UCSD-AML1 (cell line): ENCODE measurements around the gene CROCC2.

Experiments used
- DNase-seq: peaks from one replicate; lab custom pipeline; 2025; ENCODE audit not compliant: unreplicated experiment; lab: John Stamatoyannopoulos, UW

CROCC2 gene

GRCh38 chr2:240932724-240933047 is 26.6 kb downstream of the CROCC2 start:
- no peak for DNase-seq

- DNase-seq: no peak
These were observed 27.2 kb downstream of the CROCC2 start for GRCh38 chr2:240933048-240933965.

- DNase-seq: no peak
These were observed 28.0 kb downstream of the CROCC2 start for GRCh38 chr2:240933966-240934700.

GRCh38 chr2:240934701-240935102 is 28.6 kb downstream of the CROCC2 start:
- no peak for DNase-seq

DNA sequence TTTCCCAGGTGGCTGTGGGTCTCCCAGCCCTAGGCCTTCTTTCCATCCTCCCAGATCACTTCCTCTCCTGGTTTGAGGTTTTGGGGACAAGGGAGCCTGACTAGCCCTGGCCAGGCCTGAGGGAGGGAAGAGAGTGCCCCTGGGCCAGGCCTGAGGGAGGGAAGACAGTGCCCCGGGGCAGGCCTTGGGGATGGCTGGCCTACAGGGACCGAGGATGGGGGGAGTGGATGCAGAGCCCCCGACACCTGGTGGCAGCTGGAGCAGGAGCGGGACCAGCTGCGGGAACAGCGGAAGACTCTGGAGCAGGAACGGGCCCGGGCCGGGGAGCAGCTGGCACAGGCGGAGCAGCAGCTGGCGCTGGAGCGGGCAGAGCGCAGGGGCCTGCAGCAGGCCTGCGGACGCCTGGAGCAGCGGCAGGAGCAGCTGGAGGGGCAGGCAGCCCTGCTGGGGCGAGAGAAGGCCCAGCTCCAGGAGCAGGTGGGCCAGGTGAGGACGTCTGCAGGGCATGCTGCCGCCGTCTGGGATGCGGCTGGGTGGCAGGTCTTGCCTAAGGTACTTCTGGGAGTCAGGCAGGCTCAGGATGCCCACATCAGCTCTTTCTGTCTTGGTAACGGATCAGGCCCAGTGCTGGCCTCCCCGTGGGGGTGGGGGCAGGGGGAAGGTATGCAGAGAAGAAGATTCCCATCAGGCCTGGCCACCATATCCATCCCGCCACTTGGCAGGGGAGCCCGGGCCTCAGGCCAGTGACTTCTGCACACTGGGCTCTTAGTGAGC is 29.2 kb downstream of the CROCC2 start:
- no peak for DNase-seq

GRCh38 chr2:240936106-240936505 is 30.0 kb downstream of the CROCC2 start:
- DNase-seq: no peak

DNA sequence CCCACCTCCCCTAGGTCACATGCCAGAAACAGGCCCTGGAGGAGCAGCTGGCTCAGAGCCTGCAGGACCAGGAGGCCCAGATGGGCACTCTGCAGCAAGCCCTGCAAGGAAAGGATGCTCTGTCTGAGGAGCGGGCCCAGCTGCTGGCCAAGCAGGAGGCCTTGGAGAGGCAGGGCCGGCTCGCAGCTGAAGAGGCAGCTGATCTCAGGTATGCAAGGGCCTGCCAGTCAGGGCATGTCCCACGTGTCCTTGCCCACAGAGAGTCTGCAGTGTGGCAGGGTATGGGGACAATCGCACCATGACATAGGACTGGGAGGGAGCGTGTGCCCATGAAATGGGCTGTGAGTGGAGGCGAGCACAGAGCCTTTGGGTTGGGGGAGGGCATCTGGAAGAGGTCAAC is 39.9 kb downstream of the CROCC2 start:
- no peak for DNase-seq

DNA sequence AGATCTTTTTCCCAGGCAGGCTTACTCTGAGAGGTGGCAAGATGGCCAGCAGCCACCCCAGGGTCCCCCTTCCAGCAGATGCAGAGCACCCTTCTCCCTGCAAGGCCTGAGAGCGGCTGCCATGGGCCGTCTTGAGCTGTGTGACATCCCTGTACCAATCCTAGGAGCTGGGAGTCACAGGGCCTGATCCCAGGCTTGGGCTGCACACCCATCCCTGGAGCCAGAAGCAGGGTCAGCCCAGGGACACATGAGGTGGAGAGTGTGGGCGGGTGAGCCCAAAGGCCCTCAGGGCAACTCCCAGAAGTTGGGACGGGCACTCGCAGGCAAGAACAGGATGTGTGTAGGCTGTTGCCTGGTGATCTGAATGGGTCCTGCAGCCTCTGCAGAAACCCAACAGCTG is 40.5 kb downstream of the CROCC2 start:
- no peak for DNase-seq

DNA sequence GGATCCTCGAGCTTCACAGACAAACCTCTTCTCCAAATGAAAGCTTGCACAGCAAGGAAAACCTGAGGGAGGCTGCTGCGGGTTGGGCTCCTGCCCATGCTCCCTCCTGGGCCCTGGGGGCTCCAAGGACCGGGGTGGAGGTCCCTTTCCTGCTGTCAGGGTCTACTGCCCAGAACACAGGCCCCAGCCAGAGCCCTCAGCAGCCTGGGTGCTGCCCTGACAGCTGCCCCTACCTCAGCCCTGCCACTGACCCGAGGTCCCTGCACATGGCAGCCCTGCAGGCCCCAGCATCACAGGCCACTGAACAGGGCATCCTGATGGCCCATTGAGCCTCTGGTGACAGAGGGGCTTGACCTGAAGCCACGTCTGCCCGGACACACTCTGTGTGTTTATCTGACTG is 41.0 kb downstream of the CROCC2 start:
- no peak for DNase-seq

- DNase-seq: no peak
These were observed 41.5 kb downstream of the CROCC2 start for GRCh38 chr2:240947607-240948006.

DNA sequence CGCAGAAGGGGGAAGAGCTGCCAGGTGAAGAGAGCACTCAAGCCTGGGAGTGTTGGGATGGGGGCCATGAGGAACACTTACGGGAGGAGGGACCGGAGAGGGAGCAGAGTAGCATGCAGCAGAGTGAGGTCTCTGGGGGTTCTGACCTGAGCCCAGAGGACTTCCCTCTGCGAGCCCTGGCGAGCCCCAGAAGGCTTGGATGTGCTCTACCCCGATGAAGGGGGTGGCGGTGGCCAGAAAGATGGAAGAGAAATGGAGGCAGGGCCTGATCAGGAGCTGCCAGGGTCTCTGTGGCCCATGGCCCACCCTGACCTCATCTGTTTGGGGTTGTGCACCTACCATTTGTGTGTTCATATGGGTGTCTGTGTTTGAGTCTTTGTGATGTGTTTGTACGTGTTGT is 42.0 kb downstream of the CROCC2 start:
- DNase-seq: no peak

- DNase-seq: no peak
These were observed 43.0 kb downstream of the CROCC2 start for GRCh38 chr2:240948905-240949790.

GRCh38 chr2:240949791-240950705 is 43.9 kb downstream of the CROCC2 start:
- DNase-seq: no peak

DNA sequence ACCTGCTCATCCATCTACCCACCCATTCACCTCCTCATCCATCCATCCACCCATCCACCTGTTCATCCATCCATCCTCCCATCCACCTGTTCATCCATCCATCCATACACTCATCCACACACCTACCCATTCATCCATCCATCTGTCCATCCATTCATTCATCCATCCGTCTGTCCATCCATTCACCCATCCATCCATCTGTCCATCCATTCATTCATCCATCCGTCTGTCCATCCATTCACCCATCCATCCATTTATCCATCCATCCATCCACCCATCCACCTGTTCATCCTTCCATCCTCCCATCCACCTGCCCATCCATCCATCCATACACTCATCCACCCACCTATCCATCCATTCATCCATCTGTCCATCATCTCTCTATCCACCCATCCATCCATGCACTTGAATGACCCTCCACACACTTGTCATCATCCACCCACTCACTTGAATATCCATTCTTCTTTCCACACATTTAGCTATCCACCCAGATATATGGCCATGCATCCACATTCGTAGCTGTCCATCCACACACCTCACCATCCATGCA is 45.0 kb downstream of the CROCC2 start:
- no peak for DNase-seq

- no peak for DNase-seq
These were observed 46.5 kb downstream of the CROCC2 start for GRCh38 chr2:240952496-240953246.

GRCh38 chr2:240953426-240954410 is 47.6 kb downstream of the CROCC2 start:
- DNase-seq: no peak
